WTC11 (cell line): ENCODE results near the gene PPAT. TPM values are rescaled to one million over a fixed set of nuclear protein-coding genes. Genes with fewer than 3 reads are reported as not detected.

ENCODE experiments used
- ATAC-seq: fragments of 200-7000 bp; cut with Tn5 transposase; 2 replicates; pipeline ENCODE4 v1.10.0; 2021; ENCODE audit warnings: mild to moderate bottlenecking, moderate library complexity
- CTCF ChIA-PET: fragments of 300-600 bp; sonication (Branson Sonifier 250); formaldehyde crosslinking; loops from one replicate; lab custom pipeline; 2021; ENCODE audit warnings: antibody characterized with exemption; lab: Charles Lee
- POLR2A ChIA-PET: fragments of 350-600 bp; sonication (Branson Sonifier 250); formaldehyde crosslinking; loops from one replicate; lab custom pipeline; 2021; ENCODE audit warnings: antibody characterized with exemption; lab: Charles Lee
- DNase-seq: peaks from one replicate; pipeline ENCODE4 v3.0.0; 2021; ENCODE audit warnings: low spot score
- H3K27ac Mint-ChIP-seq: 2 replicates; pipeline ENCODE4 v1.8.0; 2021; ENCODE audit warnings: mixed read lengths
- H3K27me3 Mint-ChIP-seq: 2 replicates; pipeline ENCODE4 v1.8.0; 2021; ENCODE audit warnings: low read depth, mild to moderate bottlenecking, moderate library complexity, mixed read lengths
- H3K36me3 Mint-ChIP-seq: 2 replicates; pipeline ENCODE4 v1.8.0; 2021; ENCODE audit warnings: mixed read lengths
- H3K4me1 Mint-ChIP-seq: 2 replicates; pipeline ENCODE4 v1.8.0; 2022; ENCODE audit warnings: mixed read lengths
- H3K4me3 Mint-ChIP-seq: 2 replicates; pipeline ENCODE4 v1.8.0; 2021; ENCODE audit warnings: mild to moderate bottlenecking, moderate library complexity, mixed read lengths
- H3K9me3 Mint-ChIP-seq: 2 replicates; pipeline ENCODE4 v1.8.0; 2021; ENCODE audit warnings: mixed read lengths
- CDX4 ChIP-seq: fragments of 250-450 bp; sonication (Bioruptor Pico); IDR thresholded peaks from 2 replicates; pipeline ENCODE4 v1.9.0; 2021; ENCODE audit warnings: moderate library complexity, mild to moderate bottlenecking, inconsistent platforms, borderline replicate concordance
- CTCF ChIP-seq: fragments of 200-600 bp; IDR thresholded peaks from 2 replicates; pipeline ENCODE4 v1.8.0; 2022; ENCODE audit warnings: antibody characterized with exemption
- E2F4 ChIP-seq: sonication (generic); formaldehyde crosslinking; IDR thresholded peaks from 2 replicates; pipeline ENCODE4 v1.8.1; 2022; ENCODE audit warnings: low read depth, mild to moderate bottlenecking, moderate library complexity, missing genetic modification reagents, borderline replicate concordance
- ELF4 ChIP-seq: sonication (generic); formaldehyde crosslinking; IDR thresholded peaks from 2 replicates; pipeline ENCODE4 v1.8.1; 2022; ENCODE audit warnings: low read depth, mild to moderate bottlenecking, moderate library complexity, missing genetic modification reagents
- EMX1 ChIP-seq: fragments of 250-450 bp; sonication (Bioruptor Pico); IDR thresholded peaks from 2 replicates; pipeline ENCODE4 v1.8.0; 2021; ENCODE audit warnings: mild to moderate bottlenecking
- ESRRA ChIP-seq: sonication (generic); formaldehyde crosslinking; IDR thresholded peaks from 2 replicates; pipeline ENCODE4 v1.8.1; 2022; ENCODE audit warnings: mild to moderate bottlenecking, missing genetic modification reagents, borderline replicate concordance
- FOXJ3 ChIP-seq: sonication (generic); formaldehyde crosslinking; IDR thresholded peaks from 2 replicates; pipeline ENCODE4 v1.9.0; 2021; ENCODE audit warnings: missing genetic modification reagents, mild to moderate bottlenecking, borderline replicate concordance
- FOXP4 ChIP-seq: sonication (generic); formaldehyde crosslinking; IDR thresholded peaks from 2 replicates; pipeline ENCODE4 v1.8.0; 2022; ENCODE audit warnings: mild to moderate bottlenecking, missing genetic modification reagents
- GRHL2 ChIP-seq: fragments of 250-450 bp; sonication (Bioruptor Pico); IDR thresholded peaks from 2 replicates; pipeline ENCODE4 v1.8.0; 2022; ENCODE audit warnings: mild to moderate bottlenecking, moderate library complexity; ENCODE audit not compliant: insufficient replicate concordance, severe bottlenecking
- IRF2 ChIP-seq: sonication (generic); formaldehyde crosslinking; IDR thresholded peaks from 2 replicates; pipeline ENCODE4 v1.8.0; 2022; ENCODE audit warnings: low read depth, missing genetic modification reagents, borderline replicate concordance
- KAT7 ChIP-seq: sonication (generic); formaldehyde crosslinking; IDR thresholded peaks from 2 replicates; pipeline ENCODE4 v1.8.1; 2023; ENCODE audit warnings: missing genetic modification reagents, mild to moderate bottlenecking, borderline replicate concordance
- NR1H2 ChIP-seq: sonication (generic); formaldehyde crosslinking; IDR thresholded peaks from 2 replicates; pipeline ENCODE4 v1.9.0; 2021; ENCODE audit warnings: mild to moderate bottlenecking, moderate library complexity, missing genetic modification reagents
- RELA ChIP-seq: sonication (generic); formaldehyde crosslinking; IDR thresholded peaks from 2 replicates; pipeline ENCODE4 v1.8.1; 2022; ENCODE audit warnings: missing genetic modification reagents, mild to moderate bottlenecking, borderline replicate concordance
- RORB ChIP-seq: fragments of 250-450 bp; sonication (Bioruptor Pico); IDR thresholded peaks from 2 replicates; pipeline ENCODE4 v1.9.0; 2021; ENCODE audit warnings: mild to moderate bottlenecking
- SMAD4 ChIP-seq: sonication (generic); formaldehyde crosslinking; IDR thresholded peaks from 2 replicates; pipeline ENCODE4 v1.8.0; 2022; ENCODE audit warnings: mild to moderate bottlenecking, missing genetic modification reagents
- SP1 ChIP-seq: sonication (generic); formaldehyde crosslinking; conservative IDR thresholded peaks from 2 replicates; pipeline ENCODE4 v1.8.1; 2022; ENCODE audit warnings: missing genetic modification reagents
- TEAD4 ChIP-seq: sonication (generic); formaldehyde crosslinking; IDR thresholded peaks from 2 replicates; pipeline ENCODE4 v1.8.0; 2022; ENCODE audit warnings: mild to moderate bottlenecking, missing genetic modification reagents
- ZBTB21 ChIP-seq: sonication (generic); formaldehyde crosslinking; IDR thresholded peaks from 2 replicates; pipeline ENCODE4 v1.8.1; 2023; ENCODE audit warnings: mild to moderate bottlenecking, missing genetic modification reagents, borderline replicate concordance
- ZNF121 ChIP-seq: sonication (generic); formaldehyde crosslinking; IDR thresholded peaks from 2 replicates; pipeline ENCODE4 v1.8.0; 2023; ENCODE audit warnings: missing genetic modification reagents
- ZNF396 ChIP-seq: fragments of 250-450 bp; sonication (Bioruptor Pico); IDR thresholded peaks from 2 replicates; pipeline ENCODE4 v1.8.0; 2021; ENCODE audit warnings: mild to moderate bottlenecking, moderate library complexity, borderline replicate concordance
- ZNF512 ChIP-seq: sonication (generic); formaldehyde crosslinking; IDR thresholded peaks from 2 replicates; pipeline ENCODE4 v1.8.1; 2022; ENCODE audit warnings: missing genetic modification reagents, borderline replicate concordance
- total RNA-seq: library from RNA; stranded (reverse); gene quantifications from 3 replicates; pipeline ENCODE4 v1.2.3, GENCODE V29; 2021

PPAT gene
- total RNA-seq, 1 experiment from 2014 or later, result 83.4 TPM

- peaks cover 22% of the 10 kb centered on the region for H3K36me3 Mint-ChIP-seq
- DNase-seq, result no peak
- CTCF ChIA-PET, result no interaction called here
- H3K27ac Mint-ChIP-seq, result no peak overlapping the region
- H3K4me1 Mint-ChIP-seq, result peaks cover 49% of the 10 kb centered on the region
- H3K27me3 Mint-ChIP-seq, result no peaks in the 10 kb centered on the region
- TF ChIP-seq ZNF396 (CRISPR knock-in tag) (no peak), NR1H2 (CRISPR knock-in tag) (no peak), CDX4 (CRISPR knock-in tag) (no peak), TEAD4 (CRISPR knock-in tag) (no peak), CTCF (no peak), RELA (CRISPR knock-in tag) (no peak), SMAD4 (CRISPR knock-in tag) (no peak), EMX1 (no peak), ESRRA (CRISPR knock-in tag) (no peak)
- TF ChIP-seq, all 79 proteins: peak for 0
- POLR2A ChIA-PET, result no interaction called here
- peaks cover 10% of the 10 kb centered on the region for H3K9me3 Mint-ChIP-seq
- no peak for ATAC-seq
- no peak overlapping the region for H3K4me3 Mint-ChIP-seq
Observed at GRCh38 chr4:56430203-56430602, 5.2 kb downstream of the PPAT start.

- no peak for ATAC-seq
- POLR2A ChIA-PET, result no interaction called here
- peaks cover 55% of the 10 kb centered on the region for H3K4me1 Mint-ChIP-seq
Observed at GRCh38 chr4:56427179-56427578, 8.2 kb downstream of the PPAT start.

GRCh38 chr4:56426273-56426672 is 9.1 kb downstream of the PPAT start:
- H3K4me3 Mint-ChIP-seq, result no peak overlapping the region
- ChIA-PET CTCF (interaction anchor here (2.7 kb wide), 1 partner anchor 16 kb away, joined by 9 read pairs; no protein-coding TSS in a partner anchor), POLR2A (interaction anchor here (1.1 to 2.6 kb wide), 3 partner anchors 8 to 39 kb away, joined by 5 to 23 read pairs (median 8); partner anchors contain the start of genes AASDH, PAICS and PPAT)
- TF ChIP-seq SP1 (no peak), E2F4 (no peak), NR1H2 (CRISPR knock-in tag) (no peak), EMX1 (no peak), KAT7 (CRISPR knock-in tag) (no peak), TEAD4 (CRISPR knock-in tag) (no peak), RORB (CRISPR knock-in tag) (no peak), FOXJ3 (CRISPR knock-in tag) (no peak), IRF2 (CRISPR knock-in tag) (no peak), FOXP4 (CRISPR knock-in tag) (no peak), ZBTB21 (CRISPR knock-in tag) (no peak), GRHL2 (CRISPR knock-in tag) (no peak), ZNF512 (CRISPR knock-in tag) (no peak), ELF4 (CRISPR knock-in tag) (no peak)
- H3K27me3 Mint-ChIP-seq, result no peaks in the 10 kb centered on the region
- peaks cover 46% of the 10 kb centered on the region for H3K4me1 Mint-ChIP-seq
- H3K27ac Mint-ChIP-seq, result peak overlapping the region; percentile 93
- DNase-seq (no peak), ATAC-seq (no peak)
- peaks cover 14% of the 10 kb centered on the region for H3K9me3 Mint-ChIP-seq
- peaks cover 21% of the 10 kb centered on the region for H3K36me3 Mint-ChIP-seq

More at GRCh38 chr4:56427179-56427578, 8.2 kb downstream of the PPAT start:
- H3K27ac Mint-ChIP-seq, result no peak overlapping the region
- peaks cover 22% of the 10 kb centered on the region for H3K36me3 Mint-ChIP-seq
- H3K4me3 Mint-ChIP-seq, result no peak overlapping the region
- H3K9me3 Mint-ChIP-seq, result peaks cover 10% of the 10 kb centered on the region
- DNase-seq, result no peak
- CTCF ChIA-PET, result no interaction called here
- H3K27me3 Mint-ChIP-seq, result no peaks in the 10 kb centered on the region
- no peak for TF ChIP-seq IRF2 (CRISPR knock-in tag)
- no peak for TF ChIP-seq ZNF121 (CRISPR knock-in tag)
